GM23338 (cell line): ENCODE results near the gene CBLIF.

Experiments used
- CREB1 ChIP-seq: fragments of 250-450 bp; sonication (Bioruptor Pico); IDR thresholded peaks from 2 replicates; pipeline ENCODE4 v1.5.0; 2020; ENCODE audit warnings: low read depth, mild to moderate bottlenecking, moderate library complexity
- EZH2 ChIP-seq: fragments of 200-600 bp; sonication (generic); IDR thresholded peaks from one replicate; pipeline ENCODE4 v1.8.0; 2017; ENCODE audit warnings: antibody characterized with exemption, mild to moderate bottlenecking, low read depth; ENCODE audit not compliant: unreplicated experiment
- JUNB ChIP-seq: IDR thresholded peaks from one replicate; pipeline ENCODE4 v1.6.1; 2016; ENCODE audit warnings: antibody characterized with exemption; ENCODE audit not compliant: unreplicated experiment
- POLR2AphosphoS5 ChIP-seq: IDR thresholded peaks from 2 replicates; pipeline ENCODE4 v1.6.1; 2016; ENCODE audit warnings: antibody characterized with exemption, low read depth
- ZNF114 ChIP-seq: fragments of 250-450 bp; sonication (Bioruptor Pico); IDR thresholded peaks from 2 replicates; pipeline ENCODE4 v1.5.0; 2020; ENCODE audit warnings: mild to moderate bottlenecking, moderate library complexity
- ZNF331 ChIP-seq: fragments of 250-450 bp; sonication (Bioruptor Pico); IDR thresholded peaks from 2 replicates; pipeline ENCODE4 v1.5.0; 2020; ENCODE audit warnings: low read depth, mild to moderate bottlenecking, moderate library complexity
- TF ChIP-seq, protein P1 (sequence below), 2 experiments: fragments of 200-600 bp in 1 of 2; sonication (generic) in 1 of 2; conservative IDR thresholded peaks; 2 replicates each; pipeline versions ENCODE4 v1.5.1 to v1.6.1; 2016 to 2017; ENCODE audit warnings: antibody characterized with exemption in 2 of 2, low read depth in 2 of 2, mild to moderate bottlenecking in 2 of 2, moderate library complexity in 1 of 2
- TF ChIP-seq, protein P2 (sequence below): IDR thresholded peaks from one replicate; pipeline ENCODE4 v1.6.1; 2018; ENCODE audit warnings: antibody characterized with exemption; ENCODE audit not compliant: unreplicated experiment

DNA sequence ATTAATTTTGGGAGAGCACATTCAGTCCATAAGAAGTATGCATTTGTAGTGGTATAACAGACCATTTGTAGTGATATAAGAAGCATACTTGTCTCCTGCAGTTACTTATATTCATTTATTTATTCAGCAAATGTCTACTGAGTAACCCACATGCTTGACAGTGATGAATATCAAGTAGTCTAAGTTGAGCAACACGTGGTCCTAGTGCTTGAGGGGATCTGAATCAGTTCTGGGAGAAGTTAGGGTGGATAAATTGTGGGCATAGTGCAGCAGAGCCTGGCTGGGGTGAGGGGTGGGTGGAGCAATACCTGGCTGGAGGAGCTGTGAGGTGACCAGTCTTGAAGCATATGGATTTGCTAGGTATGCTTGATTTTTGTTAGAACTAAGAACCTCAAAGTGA, 65.8 kb downstream of the CBLIF start:
- TF ChIP-seq, protein P1, sequence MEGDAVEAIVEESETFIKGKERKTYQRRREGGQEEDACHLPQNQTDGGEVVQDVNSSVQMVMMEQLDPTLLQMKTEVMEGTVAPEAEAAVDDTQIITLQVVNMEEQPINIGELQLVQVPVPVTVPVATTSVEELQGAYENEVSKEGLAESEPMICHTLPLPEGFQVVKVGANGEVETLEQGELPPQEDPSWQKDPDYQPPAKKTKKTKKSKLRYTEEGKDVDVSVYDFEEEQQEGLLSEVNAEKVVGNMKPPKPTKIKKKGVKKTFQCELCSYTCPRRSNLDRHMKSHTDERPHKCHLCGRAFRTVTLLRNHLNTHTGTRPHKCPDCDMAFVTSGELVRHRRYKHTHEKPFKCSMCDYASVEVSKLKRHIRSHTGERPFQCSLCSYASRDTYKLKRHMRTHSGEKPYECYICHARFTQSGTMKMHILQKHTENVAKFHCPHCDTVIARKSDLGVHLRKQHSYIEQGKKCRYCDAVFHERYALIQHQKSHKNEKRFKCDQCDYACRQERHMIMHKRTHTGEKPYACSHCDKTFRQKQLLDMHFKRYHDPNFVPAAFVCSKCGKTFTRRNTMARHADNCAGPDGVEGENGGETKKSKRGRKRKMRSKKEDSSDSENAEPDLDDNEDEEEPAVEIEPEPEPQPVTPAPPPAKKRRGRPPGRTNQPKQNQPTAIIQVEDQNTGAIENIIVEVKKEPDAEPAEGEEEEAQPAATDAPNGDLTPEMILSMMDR (conservative IDR thresholded peaks at IDR 0.05; ENCODE audit: low read depth in 2 of 2): no peak
- TF ChIP-seq POLR2AphosphoS5: no peak
- TF ChIP-seq, protein P2, sequence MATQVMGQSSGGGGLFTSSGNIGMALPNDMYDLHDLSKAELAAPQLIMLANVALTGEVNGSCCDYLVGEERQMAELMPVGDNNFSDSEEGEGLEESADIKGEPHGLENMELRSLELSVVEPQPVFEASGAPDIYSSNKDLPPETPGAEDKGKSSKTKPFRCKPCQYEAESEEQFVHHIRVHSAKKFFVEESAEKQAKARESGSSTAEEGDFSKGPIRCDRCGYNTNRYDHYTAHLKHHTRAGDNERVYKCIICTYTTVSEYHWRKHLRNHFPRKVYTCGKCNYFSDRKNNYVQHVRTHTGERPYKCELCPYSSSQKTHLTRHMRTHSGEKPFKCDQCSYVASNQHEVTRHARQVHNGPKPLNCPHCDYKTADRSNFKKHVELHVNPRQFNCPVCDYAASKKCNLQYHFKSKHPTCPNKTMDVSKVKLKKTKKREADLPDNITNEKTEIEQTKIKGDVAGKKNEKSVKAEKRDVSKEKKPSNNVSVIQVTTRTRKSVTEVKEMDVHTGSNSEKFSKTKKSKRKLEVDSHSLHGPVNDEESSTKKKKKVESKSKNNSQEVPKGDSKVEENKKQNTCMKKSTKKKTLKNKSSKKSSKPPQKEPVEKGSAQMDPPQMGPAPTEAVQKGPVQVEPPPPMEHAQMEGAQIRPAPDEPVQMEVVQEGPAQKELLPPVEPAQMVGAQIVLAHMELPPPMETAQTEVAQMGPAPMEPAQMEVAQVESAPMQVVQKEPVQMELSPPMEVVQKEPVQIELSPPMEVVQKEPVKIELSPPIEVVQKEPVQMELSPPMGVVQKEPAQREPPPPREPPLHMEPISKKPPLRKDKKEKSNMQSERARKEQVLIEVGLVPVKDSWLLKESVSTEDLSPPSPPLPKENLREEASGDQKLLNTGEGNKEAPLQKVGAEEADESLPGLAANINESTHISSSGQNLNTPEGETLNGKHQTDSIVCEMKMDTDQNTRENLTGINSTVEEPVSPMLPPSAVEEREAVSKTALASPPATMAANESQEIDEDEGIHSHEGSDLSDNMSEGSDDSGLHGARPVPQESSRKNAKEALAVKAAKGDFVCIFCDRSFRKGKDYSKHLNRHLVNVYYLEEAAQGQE: no peak
- no peak for TF ChIP-seq JUNB
- no peak for TF ChIP-seq EZH2
- no peak for TF ChIP-seq CREB1 (CRISPR knock-in tag)
- TF ChIP-seq ZNF114 (CRISPR knock-in tag): no peak
- TF ChIP-seq ZNF331 (CRISPR knock-in tag): no peak
